CD4-positive, alpha-beta memory T cell (primary cell): ENCODE results near the gene JAKMIP1. TPM values are rescaled to one million over a fixed set of nuclear protein-coding genes. Genes with fewer than 3 reads are reported as not detected.

Source experiments
- CTCF ChIA-PET: fragments of 350-600 bp; sonication (Branson Sonifier 250); formaldehyde crosslinking; loops from one replicate; lab custom pipeline; 2021; ENCODE audit warnings: inconsistent platforms; ENCODE audit not compliant: partially characterized antibody; lab: Charles Lee
- POLR2A ChIA-PET: fragments of 350-600 bp; sonication (Branson Sonifier 250); formaldehyde crosslinking; loops from one replicate; lab custom pipeline; 2021; ENCODE audit not compliant: partially characterized antibody; lab: Charles Lee
- DNase-seq, 5 donors: peaks; one replicate each; pipeline versions ENCODE4 v3.0.0 to v3.0.0-alpha.2; 2020 to 2022; ENCODE audit warnings: mixed read lengths in 1 of 5
- H3K27ac ChIP-seq: one replicate; pipeline ENCODE4 v1.7.0; 2013; ENCODE audit warnings: low read depth, low read length
- H3K27me3 ChIP-seq: 2 replicates; pipeline ENCODE4 v1.7.0; 2013; ENCODE audit warnings: mild to moderate bottlenecking, low read length, moderate library complexity; ENCODE audit not compliant: insufficient read depth
- H3K36me3 ChIP-seq: 2 replicates; pipeline ENCODE4 v1.7.0; 2013; ENCODE audit warnings: mild to moderate bottlenecking, low read length, moderate library complexity; ENCODE audit not compliant: insufficient read depth
- H3K4me1 ChIP-seq: 2 replicates; pipeline ENCODE4 v1.7.0; 2013; ENCODE audit warnings: mild to moderate bottlenecking, low read length, moderate library complexity; ENCODE audit not compliant: insufficient read depth
- H3K4me3 ChIP-seq, 2 donors: one replicate each; pipeline ENCODE4 v1.7.0; 2013; ENCODE audit warnings: low read length in 2 of 2, mild to moderate bottlenecking in 1 of 2
- H3K9me3 ChIP-seq, 2 donors: one replicate each; pipeline ENCODE4 v1.7.0; 2013; ENCODE audit warnings: low read length in 2 of 2, control low read depth in 1 of 2; ENCODE audit not compliant: control insufficient read depth in 1 of 2
- H3K27ac Mint-ChIP-seq, 7 donors: one replicate each; pipeline ENCODE4 v1.8.0; 2020 to 2021; ENCODE audit warnings: mixed read lengths in 7 of 7, mild to moderate bottlenecking in 6 of 7, inconsistent platforms in 3 of 7, moderate library complexity in 3 of 7
- H3K27me3 Mint-ChIP-seq, 2 donors: one replicate each; pipeline ENCODE4 v1.8.0; 2020 to 2021; ENCODE audit warnings: mixed read lengths in 2 of 2
- H3K36me3 Mint-ChIP-seq, 2 donors: one replicate each; pipeline ENCODE4 v1.8.0; 2020 to 2021; ENCODE audit warnings: mixed read lengths in 2 of 2, inconsistent platforms in 1 of 2, mild to moderate bottlenecking in 1 of 2
- H3K4me1 Mint-ChIP-seq, 4 donors: one replicate each; pipeline ENCODE4 v1.8.0; 2020 to 2021; ENCODE audit warnings: mixed read lengths in 4 of 4, mild to moderate bottlenecking in 1 of 4
- H3K4me3 Mint-ChIP-seq, 8 donors: one replicate each; pipeline ENCODE4 v1.8.0; 2020 to 2021; ENCODE audit warnings: mixed read lengths in 8 of 8, mild to moderate bottlenecking in 7 of 8, moderate library complexity in 6 of 8, inconsistent platforms in 3 of 8
- H3K9me3 Mint-ChIP-seq, 8 donors: one replicate each; pipeline ENCODE4 v1.8.0; 2020 to 2021; ENCODE audit warnings: mixed read lengths in 8 of 8, mild to moderate bottlenecking in 5 of 8, inconsistent platforms in 3 of 8, moderate library complexity in 1 of 8
- intact Hi-C: fragments of 100-400 bp; cut with micrococcal nuclease; formaldehyde crosslinking; loops from one replicate; pipeline ENCODE4 v1.15.1; 2023
- polyA plus RNA-seq, 2 donors: library from polyadenylated mRNA; unstranded; fragments of 300-500 nt; fragmentation: Illumina TruSeq; gene quantifications; one replicate each; pipeline ENCODE4 v1.2.3, GENCODE V29; 2021
- total RNA-seq, 2 experiments: library from RNA; stranded (reverse); gene quantifications; one replicate each; pipeline ENCODE4 v1.2.3, GENCODE V29; 2021

JAKMIP1 gene
- total and polyA plus RNA-seq, 4 experiments from 2014 or later = 2.5 to 11.5 (median 3.3) TPM

DNA sequence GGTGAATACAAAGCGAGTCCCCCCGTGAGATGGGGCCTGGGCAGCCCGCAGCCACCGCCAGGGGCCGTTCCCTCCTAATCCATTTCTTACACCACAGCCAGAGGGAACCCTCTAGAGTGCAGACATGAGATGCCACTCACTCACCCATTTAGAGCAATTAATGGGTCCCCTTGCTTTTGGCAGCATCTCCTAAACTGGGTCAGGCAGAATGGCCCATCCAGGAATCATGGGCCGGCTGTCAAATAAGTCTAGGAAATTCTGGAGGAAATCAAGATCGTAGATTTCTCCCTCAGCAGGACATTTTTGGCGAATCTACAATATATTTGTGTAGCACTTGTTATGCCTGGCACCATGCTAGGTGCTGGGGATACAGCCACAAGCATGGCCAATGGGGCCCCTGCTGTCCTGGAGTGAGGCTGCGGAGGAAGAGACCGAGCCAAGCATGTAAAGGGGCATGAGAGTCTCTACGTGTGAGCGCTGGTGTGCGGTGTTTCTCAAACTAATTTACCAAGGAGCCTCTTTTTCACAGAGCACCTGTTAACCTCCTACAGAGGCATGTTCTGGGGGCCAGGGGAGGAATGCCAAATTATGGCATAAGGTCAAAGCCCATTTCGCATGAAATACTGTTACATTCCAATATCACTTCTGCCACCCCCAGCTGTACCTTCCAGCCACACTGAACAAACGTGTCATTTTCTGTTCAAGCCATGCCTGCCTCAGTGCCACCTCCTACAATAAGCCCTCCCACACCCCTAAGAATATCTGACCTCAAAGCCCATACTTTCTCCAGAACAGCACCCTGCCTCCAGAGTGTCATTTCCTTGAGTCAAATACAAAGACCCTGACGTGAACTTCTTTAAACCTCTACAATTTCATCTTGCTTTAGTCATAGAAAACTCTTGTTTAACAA lies 28.1 kb upstream of the JAKMIP1 start:
- CTCF ChIA-PET = no interaction called here
- H3K27ac Mint-ChIP-seq = no peak overlapping the region
- H3K27me3 ChIP-seq = no peaks in the 10 kb centered on the region
- POLR2A ChIA-PET = no interaction called here
- peaks cover 0 to 5% (median 0%) of the 10 kb centered on the region in 8 donors for H3K9me3 Mint-ChIP-seq
- H3K27ac ChIP-seq = no peak overlapping the region
- H3K36me3 ChIP-seq = no peaks in the 10 kb centered on the region
- intact Hi-C loops = no loop called here
- H3K4me1 ChIP-seq = no peaks in the 10 kb centered on the region
- no peaks in the 10 kb centered on the region for H3K9me3 ChIP-seq
- no peak overlapping the region for H3K4me3 ChIP-seq
- H3K4me3 Mint-ChIP-seq = no peak overlapping the region
- H3K36me3 Mint-ChIP-seq = no peaks in the 10 kb centered on the region
- peaks cover 11 to 17% of the 10 kb centered on the region in 2 donors for H3K27me3 Mint-ChIP-seq
- no peaks in the 10 kb centered on the region for H3K4me1 Mint-ChIP-seq
- DNase-seq = no peak

DNA sequence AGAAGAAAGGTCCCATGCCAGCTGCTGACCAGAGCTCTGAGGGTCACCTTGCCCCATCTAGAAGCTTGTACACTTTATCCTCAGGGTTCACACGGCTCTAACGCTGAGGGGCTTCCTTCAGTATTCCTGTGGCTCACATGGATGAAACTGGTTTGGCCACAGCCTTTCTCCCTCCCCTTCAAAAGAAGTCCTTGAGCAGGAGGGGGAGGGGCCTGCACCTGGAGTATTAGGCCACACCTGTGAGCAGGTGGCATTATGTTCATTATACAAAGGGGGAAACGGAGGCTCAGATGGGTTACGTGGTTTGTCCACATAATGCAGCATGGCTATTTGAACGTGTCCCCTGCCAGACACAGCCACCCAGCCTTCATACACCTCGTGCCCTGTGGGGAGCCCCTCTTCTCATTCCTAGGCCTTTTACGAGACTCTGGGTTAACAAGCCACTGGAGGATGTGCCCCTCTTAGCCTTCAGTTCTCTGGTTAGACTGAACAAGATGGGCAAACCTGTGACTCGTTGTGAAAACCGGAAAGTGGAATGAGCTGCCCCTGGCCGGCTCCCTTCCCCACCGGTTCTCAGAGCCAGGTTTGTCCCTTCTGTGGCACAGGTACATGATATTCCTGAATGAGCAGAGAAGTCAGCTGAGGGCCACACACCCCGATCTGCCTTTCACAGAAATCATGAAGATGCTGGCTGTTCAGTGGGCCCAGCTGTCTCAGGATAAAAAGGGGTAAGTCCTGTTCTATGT lies 27.2 kb upstream of the JAKMIP1 start:
- DNase-seq = no peak
- Mint-ChIP-seq H3K27me3 (peaks cover 15 to 19% of the 10 kb centered on the region in 2 donors), H3K9me3 (peaks cover 0 to 7% (median 2%) of the 10 kb centered on the region in 8 donors), H3K27ac (no peak overlapping the region), H3K4me3 (no peak overlapping the region), H3K4me1 (no peaks in the 10 kb centered on the region), H3K36me3 (no peaks in the 10 kb centered on the region)
- H3K27ac ChIP-seq = no peak overlapping the region
- no peaks in the 10 kb centered on the region for H3K4me1 ChIP-seq
- ChIA-PET CTCF (no interaction called here), POLR2A (no interaction called here)
- H3K36me3 ChIP-seq = no peaks in the 10 kb centered on the region
- no peaks in the 10 kb centered on the region for H3K9me3 ChIP-seq
- intact Hi-C loops = no loop called here
- peaks cover 3% of the 10 kb centered on the region for H3K27me3 ChIP-seq
- H3K4me3 ChIP-seq = no peak overlapping the region

DNA sequence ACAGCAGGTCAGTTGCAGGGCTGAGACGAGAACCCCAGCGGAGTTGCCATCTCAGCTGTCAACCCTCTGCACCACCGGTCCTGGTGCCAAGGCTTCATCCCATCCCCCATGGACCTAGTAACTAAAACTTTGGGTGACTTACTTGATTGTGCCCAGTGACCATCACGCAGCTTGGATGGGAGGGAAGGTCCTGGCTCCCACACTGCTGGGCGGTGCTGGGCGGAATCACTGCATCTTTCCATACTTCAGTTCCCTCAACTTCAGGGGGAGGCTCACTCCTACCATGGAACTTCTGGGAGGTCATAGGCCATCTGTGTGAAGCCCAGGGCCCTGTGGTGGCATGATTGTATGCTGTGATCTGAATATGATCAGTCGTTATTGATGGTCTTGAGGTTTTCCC lies 26.2 kb upstream of the JAKMIP1 start:
- ChIA-PET CTCF (interaction anchor here (0.9 kb wide), 1 partner anchor 37 kb away, joined by 3 read pairs; no protein-coding TSS in a partner anchor), POLR2A (no interaction called here)
- H3K4me3 ChIP-seq = no peak overlapping the region
- no peak overlapping the region for H3K27ac ChIP-seq
- DNase-seq = no peak
- no peaks in the 10 kb centered on the region for H3K4me1 ChIP-seq
- peaks cover 0 to 1% (median 0%) of the 10 kb centered on the region in 4 donors for H3K4me1 Mint-ChIP-seq
- H3K36me3 Mint-ChIP-seq = no peaks in the 10 kb centered on the region
- H3K9me3 Mint-ChIP-seq = peaks cover 0 to 11% (median 4%) of the 10 kb centered on the region in 8 donors
- H3K4me3 Mint-ChIP-seq = no peak overlapping the region
- peaks cover 6% of the 10 kb centered on the region for H3K27me3 ChIP-seq
- H3K27me3 Mint-ChIP-seq = peaks cover 18 to 22% of the 10 kb centered on the region in 2 donors
- no peaks in the 10 kb centered on the region for H3K9me3 ChIP-seq
- no peak overlapping the region for H3K27ac Mint-ChIP-seq
- intact Hi-C loops = no loop called here
- no peaks in the 10 kb centered on the region for H3K36me3 ChIP-seq

DNA sequence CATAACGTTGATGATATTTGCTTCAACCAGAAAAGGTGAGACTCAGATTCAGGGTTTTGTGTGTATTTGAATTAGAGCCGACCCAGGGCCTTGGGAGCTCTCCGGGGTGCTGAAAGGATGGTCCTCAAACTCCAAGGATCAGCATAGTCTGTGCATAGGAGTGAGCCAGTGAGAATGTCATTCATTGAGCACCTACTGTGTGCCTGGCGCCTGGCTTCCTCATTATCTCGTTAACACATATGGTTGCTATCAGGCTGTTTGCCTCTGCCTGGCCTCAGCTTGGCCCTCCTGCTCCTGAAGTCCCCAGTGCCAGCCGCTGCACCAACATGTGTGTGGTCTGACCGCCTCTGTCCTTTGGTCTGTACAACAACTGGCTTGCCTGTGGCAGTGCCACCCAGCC lies 25.1 kb upstream of the JAKMIP1 start:
- Histone ChIP-seq H3K27ac (no peak overlapping the region), H3K27me3 (peaks cover 17% of the 10 kb centered on the region), H3K4me1 (no peaks in the 10 kb centered on the region), H3K36me3 (no peaks in the 10 kb centered on the region), H3K4me3 (no peak overlapping the region), H3K9me3 (no peaks in the 10 kb centered on the region)
- Mint-ChIP-seq H3K27ac (no peak overlapping the region), H3K4me1 (peaks cover 0 to 5% (median under 1%) of the 10 kb centered on the region in 4 donors), H3K27me3 (peaks cover 26 to 32% of the 10 kb centered on the region in 2 donors), H3K9me3 (peaks cover 0 to 14% (median 5%) of the 10 kb centered on the region in 8 donors), H3K4me3 (no peak overlapping the region), H3K36me3 (no peaks in the 10 kb centered on the region)
- CTCF ChIA-PET = interaction anchor here (1.6 kb wide), 1 partner anchor 91 kb away, joined by 5 read pairs; no protein-coding TSS in a partner anchor
- POLR2A ChIA-PET = no interaction called here
- peak in 2 of 5 donors; percentile 6 to 7 for DNase-seq
- intact Hi-C loops = no loop called here

DNA sequence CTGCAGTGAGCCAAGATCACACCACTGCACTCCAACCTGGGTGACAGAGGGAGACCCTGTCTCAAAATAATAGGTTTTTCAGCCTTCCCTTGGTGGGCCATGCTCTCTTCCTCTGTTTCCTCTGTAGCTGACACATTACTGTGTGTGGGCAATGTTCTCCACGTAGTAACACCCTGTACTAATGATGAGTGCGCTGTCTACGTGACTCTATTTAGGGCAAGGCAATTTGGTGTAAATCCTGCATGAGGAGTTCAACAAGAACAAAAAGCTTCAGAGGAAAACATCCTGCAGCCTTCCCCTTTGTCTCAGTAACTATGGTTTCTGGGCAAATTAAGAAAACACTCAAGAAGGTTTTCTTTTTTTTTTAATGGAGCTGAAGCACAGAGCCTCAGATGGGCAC lies 24.4 kb upstream of the JAKMIP1 start:
- H3K27me3 ChIP-seq = peaks cover 17% of the 10 kb centered on the region
- no peak overlapping the region for H3K4me3 ChIP-seq
- H3K4me3 Mint-ChIP-seq = no peak overlapping the region
- no peak for DNase-seq
- H3K9me3 Mint-ChIP-seq = peaks cover 0 to 14% (median 5%) of the 10 kb centered on the region in 8 donors
- H3K27ac Mint-ChIP-seq = no peak overlapping the region
- H3K36me3 Mint-ChIP-seq = no peaks in the 10 kb centered on the region
- H3K9me3 ChIP-seq = no peaks in the 10 kb centered on the region
- no peaks in the 10 kb centered on the region for H3K4me1 ChIP-seq
- peaks cover 26 to 35% of the 10 kb centered on the region in 2 donors for H3K27me3 Mint-ChIP-seq
- peaks cover 0 to 5% (median under 1%) of the 10 kb centered on the region in 4 donors for H3K4me1 Mint-ChIP-seq
- ChIA-PET CTCF (interaction anchor here (0.9 to 1.6 kb wide), 2 partner anchors 24 to 90 kb away, joined by 3 to 5 read pairs; no protein-coding TSS in a partner anchor), POLR2A (no interaction called here)
- H3K36me3 ChIP-seq = no peaks in the 10 kb centered on the region
- intact Hi-C loops = no loop called here
- no peak overlapping the region for H3K27ac ChIP-seq

DNA sequence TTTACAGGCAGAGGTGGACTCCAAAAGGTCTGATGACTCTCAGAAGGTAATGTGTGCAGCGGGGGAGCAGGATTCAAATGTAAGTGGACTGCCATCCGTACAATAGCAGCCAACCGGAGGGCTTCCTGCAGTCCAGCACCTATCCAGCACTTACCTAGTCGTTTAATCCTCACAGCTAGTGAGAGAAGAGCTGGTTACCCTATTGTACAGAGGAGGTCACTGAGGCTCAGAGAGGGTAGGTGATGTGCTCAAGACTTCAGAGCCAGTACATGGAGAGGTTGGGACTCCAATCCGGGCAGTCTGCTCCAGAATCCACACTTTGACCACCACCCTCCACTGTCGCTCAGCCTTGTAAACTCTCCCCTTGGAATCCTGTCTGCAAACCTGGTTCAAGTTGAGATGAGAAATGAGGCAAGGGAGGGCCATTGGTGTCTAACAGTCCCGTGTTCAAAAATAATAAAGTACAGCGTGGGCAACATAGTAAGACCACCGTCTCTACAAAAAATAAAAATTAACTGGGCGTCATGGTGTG lies 22.5 kb upstream of the JAKMIP1 start:
- H3K4me3 ChIP-seq = no peak overlapping the region
- no peaks in the 10 kb centered on the region for H3K4me1 ChIP-seq
- H3K36me3 ChIP-seq = no peaks in the 10 kb centered on the region
- DNase-seq = no peak
- H3K9me3 Mint-ChIP-seq = peaks cover 0 to 14% (median 5%) of the 10 kb centered on the region in 8 donors
- intact Hi-C loops = no loop called here
- H3K4me1 Mint-ChIP-seq = peaks cover 0 to 5% (median 2%) of the 10 kb centered on the region in 4 donors
- POLR2A ChIA-PET = no interaction called here
- peaks cover 29 to 45% of the 10 kb centered on the region in 2 donors for H3K27me3 Mint-ChIP-seq
- H3K9me3 ChIP-seq = no peaks in the 10 kb centered on the region
- no peaks in the 10 kb centered on the region for H3K36me3 Mint-ChIP-seq
- peaks cover 23% of the 10 kb centered on the region for H3K27me3 ChIP-seq
- H3K4me3 Mint-ChIP-seq = peak overlapping the region in 1 of 8 donors; percentile 10
- CTCF ChIA-PET = no interaction called here
- H3K27ac Mint-ChIP-seq = no peak overlapping the region
- no peak overlapping the region for H3K27ac ChIP-seq
